GM23338 (cell line): Measurements from ENCODE around the gene SSR3. TPM values are rescaled to one million over a fixed set of nuclear protein-coding genes. Genes with fewer than 3 reads are reported as not detected.

Experiments used
- ATAC-seq: fragments of 200-7000 bp; cut with Tn5 transposase; 3 replicates; pipeline ENCODE4 v1.9.1; 2020
- DNase-seq: peaks from one replicate; pipeline ENCODE4 v3.0.0-alpha.2; 2015; ENCODE audit warnings: low spot score
- H2AFZ ChIP-seq: fragments of 200-600 bp; sonication (generic); 2 replicates; pipeline ENCODE4 v1.8.0; 2016; ENCODE audit warnings: antibody characterized with exemption, mild to moderate bottlenecking, moderate library complexity
- H3F3A ChIP-seq: fragments of 200-600 bp; sonication (generic); replicated peaks from 2 replicates; pipeline ENCODE4 v1.8.0; 2017; ENCODE audit warnings: antibody characterized with exemption, mixed run types, low read depth
- H3K27ac ChIP-seq: fragments of 200-600 bp; sonication (generic); 2 replicates; pipeline ENCODE4 v1.6.1; 2016; ENCODE audit warnings: low read depth
- H3K27me3 ChIP-seq: fragments of 200-600 bp; sonication (generic); 2 replicates; pipeline ENCODE4 v1.8.0; 2016; ENCODE audit warnings: mild to moderate bottlenecking, mixed run types, moderate library complexity; ENCODE audit not compliant: insufficient read depth
- H3K36me3 ChIP-seq: fragments of 200-600 bp; sonication (generic); 2 replicates; pipeline ENCODE4 v1.8.0; 2016; ENCODE audit warnings: mild to moderate bottlenecking; ENCODE audit not compliant: insufficient read depth
- H3K4me1 ChIP-seq: fragments of 200-600 bp; sonication (generic); 2 replicates; pipeline ENCODE4 v1.8.0; 2016; ENCODE audit warnings: mild to moderate bottlenecking, moderate library complexity; ENCODE audit not compliant: insufficient read depth
- H3K4me2 ChIP-seq: fragments of 200-600 bp; sonication (generic); 2 replicates; pipeline ENCODE4 v1.7.1; 2017; ENCODE audit warnings: mixed run types
- H3K4me3 ChIP-seq: fragments of 200-600 bp; sonication (generic); 2 replicates; pipeline ENCODE4 v1.6.1; 2016; ENCODE audit warnings: mixed run types
- H3K79me2 ChIP-seq: fragments of 200-600 bp; sonication (generic); replicated peaks from 2 replicates; pipeline ENCODE4 v1.8.0; 2017; ENCODE audit warnings: mild to moderate bottlenecking; ENCODE audit not compliant: insufficient read depth
- H3K9me2 ChIP-seq: fragments of 200-600 bp; sonication (generic); 2 replicates; pipeline ENCODE4 v1.8.0; 2017; ENCODE audit not compliant: insufficient read depth
- H4K20me1 ChIP-seq: fragments of 200-600 bp; sonication (generic); replicated peaks from 2 replicates; pipeline ENCODE4 v1.8.0; 2017; ENCODE audit warnings: mild to moderate bottlenecking; ENCODE audit not compliant: insufficient read depth
- H3K27ac Mint-ChIP-seq: 2 replicates; pipeline ENCODE4 v1.8.0; 2020; ENCODE audit warnings: inconsistent platforms, mild to moderate bottlenecking, moderate library complexity, mixed read lengths
- H3K27me3 Mint-ChIP-seq: 3 replicates; pipeline ENCODE4 v1.8.0; 2022; ENCODE audit warnings: low read depth, mild to moderate bottlenecking, moderate library complexity, mixed read lengths, inconsistent platforms; ENCODE audit not compliant: insufficient read depth, poor library complexity
- H3K36me3 Mint-ChIP-seq: 3 replicates; pipeline ENCODE4 v1.8.0; 2021; ENCODE audit warnings: low read depth, mild to moderate bottlenecking, inconsistent platforms, moderate library complexity, mixed read lengths
- H3K4me1 Mint-ChIP-seq: 3 replicates; pipeline ENCODE4 v1.8.0; 2020; ENCODE audit warnings: mild to moderate bottlenecking, inconsistent platforms, mixed read lengths
- H3K4me3 Mint-ChIP-seq: 3 replicates; pipeline ENCODE4 v1.8.0; 2021; ENCODE audit warnings: moderate library complexity, mild to moderate bottlenecking, inconsistent platforms, mixed read lengths
- H3K9me3 Mint-ChIP-seq: 3 replicates; pipeline ENCODE4 v1.8.0; 2020; ENCODE audit warnings: moderate library complexity, mild to moderate bottlenecking, inconsistent platforms, mixed read lengths
- CREB1 ChIP-seq: fragments of 250-450 bp; sonication (Bioruptor Pico); IDR thresholded peaks from 2 replicates; pipeline ENCODE4 v1.5.0; 2020; ENCODE audit warnings: low read depth, mild to moderate bottlenecking, moderate library complexity
- CTCF ChIP-seq, 2 experiments: fragments of 200-600 bp in 1 of 2; sonication (generic) in 1 of 2; conservative IDR thresholded peaks; 2 replicates each; pipeline versions ENCODE4 v1.5.1 to v1.6.1; 2016 to 2017; ENCODE audit warnings: antibody characterized with exemption in 2 of 2, low read depth in 2 of 2, mild to moderate bottlenecking in 2 of 2, moderate library complexity in 1 of 2
- EZH2phosphoT487 ChIP-seq: fragments of 200-600 bp; sonication (generic); IDR thresholded peaks from one replicate; pipeline ENCODE4 v1.8.1; 2018; ENCODE audit warnings: antibody characterized with exemption; ENCODE audit not compliant: unreplicated experiment
- JUNB ChIP-seq: IDR thresholded peaks from one replicate; pipeline ENCODE4 v1.6.1; 2016; ENCODE audit warnings: antibody characterized with exemption; ENCODE audit not compliant: unreplicated experiment
- POLR2AphosphoS5 ChIP-seq: IDR thresholded peaks from 2 replicates; pipeline ENCODE4 v1.6.1; 2016; ENCODE audit warnings: antibody characterized with exemption, low read depth
- REST ChIP-seq: IDR thresholded peaks from one replicate; pipeline ENCODE4 v1.6.1; 2018; ENCODE audit warnings: antibody characterized with exemption; ENCODE audit not compliant: unreplicated experiment
- ZNF331 ChIP-seq: fragments of 250-450 bp; sonication (Bioruptor Pico); IDR thresholded peaks from 2 replicates; pipeline ENCODE4 v1.5.0; 2020; ENCODE audit warnings: low read depth, mild to moderate bottlenecking, moderate library complexity
- polyA plus RNA-seq: library from polyadenylated mRNA; unstranded; fragments of >200 nt; fragmentation: Nextera tagmentation; extraction: Ambion mirVana; gene quantifications from 2 replicates; pipeline ENCODE4 v1.2.1, GENCODE V29; 2016
- total RNA-seq: library from RNA; depleted of rRNA; stranded (reverse); fragments of >200 nt; shearing (Covaris generic); gene quantifications from 2 replicates; pipeline ENCODE4 v1.2.3, GENCODE V29; 2014
- TF ChIP-seq, protein P1 (sequence below): IDR thresholded peaks from 2 replicates; pipeline ENCODE4 v1.6.1; 2016; ENCODE audit warnings: antibody characterized with exemption

SSR3 gene
- total and polyA plus RNA-seq, 2 experiments from 2014 or later, result 143 to 173 TPM

DNA sequence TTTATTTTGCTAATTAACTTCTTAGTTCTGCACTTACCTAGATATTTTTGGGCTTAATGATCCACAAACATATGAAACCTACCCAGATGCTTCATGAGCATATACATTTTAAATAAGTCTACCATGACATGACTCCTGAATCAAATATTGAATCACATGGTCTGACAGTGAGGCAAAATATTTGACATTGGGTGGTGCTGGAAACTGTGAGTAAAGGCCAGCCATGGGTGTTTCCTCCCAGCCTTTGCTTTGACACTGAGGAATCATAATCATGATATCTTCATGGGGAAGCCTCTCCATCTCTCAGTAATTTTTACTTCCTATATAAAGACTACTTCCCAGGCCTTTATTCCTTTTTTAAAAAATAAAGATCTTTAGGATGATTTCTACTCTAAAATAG is 22.8 kb upstream of the SSR3 start (continued):
- TF ChIP-seq, protein P1, sequence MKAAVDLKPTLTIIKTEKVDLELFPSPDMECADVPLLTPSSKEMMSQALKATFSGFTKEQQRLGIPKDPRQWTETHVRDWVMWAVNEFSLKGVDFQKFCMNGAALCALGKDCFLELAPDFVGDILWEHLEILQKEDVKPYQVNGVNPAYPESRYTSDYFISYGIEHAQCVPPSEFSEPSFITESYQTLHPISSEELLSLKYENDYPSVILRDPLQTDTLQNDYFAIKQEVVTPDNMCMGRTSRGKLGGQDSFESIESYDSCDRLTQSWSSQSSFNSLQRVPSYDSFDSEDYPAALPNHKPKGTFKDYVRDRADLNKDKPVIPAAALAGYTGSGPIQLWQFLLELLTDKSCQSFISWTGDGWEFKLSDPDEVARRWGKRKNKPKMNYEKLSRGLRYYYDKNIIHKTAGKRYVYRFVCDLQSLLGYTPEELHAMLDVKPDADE, result no peak
- TF ChIP-seq POLR2AphosphoS5 (no peak), JUNB (no peak)

DNA sequence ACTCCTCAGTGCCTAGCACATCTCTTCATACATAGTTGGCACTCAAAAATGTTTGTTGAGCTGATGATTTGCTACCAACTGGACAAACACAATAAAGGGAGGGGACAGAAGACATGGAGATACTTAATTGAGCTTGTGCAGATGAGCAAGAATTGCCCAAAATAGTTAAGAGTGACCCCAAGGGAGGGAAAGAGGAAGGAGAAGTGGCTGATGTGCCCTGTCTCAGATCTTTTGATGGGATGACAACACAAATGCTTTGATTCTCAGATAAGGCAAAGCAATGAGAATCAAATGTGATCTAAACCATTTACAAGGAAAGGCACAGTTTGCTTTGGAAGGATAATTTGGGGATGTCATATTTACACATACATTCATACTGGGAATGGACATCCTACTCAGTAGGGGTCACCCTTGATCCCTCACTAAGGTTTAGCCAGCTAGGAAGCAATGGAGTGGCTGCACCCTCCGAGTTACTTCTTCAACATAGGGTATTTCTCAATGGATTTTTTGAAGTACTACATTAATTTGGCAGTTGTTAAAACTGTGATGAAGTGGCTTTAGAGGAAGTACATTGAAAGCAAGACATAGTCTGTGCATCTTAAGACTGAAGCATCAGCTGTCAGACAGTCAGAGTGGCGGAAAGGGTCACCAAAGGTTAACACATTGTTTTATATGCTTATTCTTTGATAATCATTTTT is 21.9 kb upstream of the SSR3 start:
- no peaks in the 10 kb centered on the region for H3K9me3 Mint-ChIP-seq
- Histone ChIP-seq H2AFZ (no peak overlapping the region), H3K27me3 (no peaks in the 10 kb centered on the region), H3K79me2 (no peaks in the 10 kb centered on the region), H3F3A (no peaks in the 10 kb centered on the region), H3K4me1 (peaks cover 7% of the 10 kb centered on the region), H3K9me2 (no peaks in the 10 kb centered on the region), H3K27ac (no peak overlapping the region), H3K4me3 (no peak overlapping the region), H3K36me3 (no peaks in the 10 kb centered on the region), H3K4me2 (no peak overlapping the region), H4K20me1 (no peaks in the 10 kb centered on the region)
- no peaks in the 10 kb centered on the region for H3K36me3 Mint-ChIP-seq
- H3K4me1 Mint-ChIP-seq, result peaks cover 7% of the 10 kb centered on the region; the same call in 2 of the 3 replicates
- no peak overlapping the region for H3K4me3 Mint-ChIP-seq
- H3K27ac Mint-ChIP-seq, result no peak overlapping the region
- ATAC-seq, result no peak
- peaks cover 1% of the 10 kb centered on the region for H3K27me3 Mint-ChIP-seq
- TF ChIP-seq CREB1 (CRISPR knock-in tag), result no peak
- TF ChIP-seq CTCF (conservative IDR thresholded peaks at IDR 0.05; ENCODE audit: low read depth in 2 of 2), result peak in 1 of 2 experiments; percentile 45; a peak in 2 of 4 replicates
- DNase-seq, result no peak

GRCh38 chr3:156576051-156576450 is 21.1 kb upstream of the SSR3 start:
- H3K9me3 Mint-ChIP-seq, result no peaks in the 10 kb centered on the region
- H3K27me3 Mint-ChIP-seq, result peaks cover 1% of the 10 kb centered on the region
- H3K4me2 ChIP-seq, result no peak overlapping the region
- H3K36me3 ChIP-seq, result no peaks in the 10 kb centered on the region
- H3K4me1 ChIP-seq, result peaks cover 7% of the 10 kb centered on the region
- 0 out of 2 replicates have a peak overlapping the region, but pooled peaks have one; percentile 47 for H2AFZ ChIP-seq
- H3K9me2 ChIP-seq, result no peaks in the 10 kb centered on the region
- peaks cover 7% of the 10 kb centered on the region; the same call in 2 of the 3 replicates for H3K4me1 Mint-ChIP-seq
- H3K27ac Mint-ChIP-seq, result no peak overlapping the region
- no peak for DNase-seq
- H3K27ac ChIP-seq, result no peak overlapping the region
- H3K4me3 ChIP-seq, result no peak overlapping the region
- no peaks in the 10 kb centered on the region for H4K20me1 ChIP-seq
- H3K4me3 Mint-ChIP-seq, result no peak overlapping the region
- no peaks in the 10 kb centered on the region for H3F3A ChIP-seq
- no peak for ATAC-seq
- no peaks in the 10 kb centered on the region for H3K36me3 Mint-ChIP-seq
- H3K79me2 ChIP-seq, result no peaks in the 10 kb centered on the region
- H3K27me3 ChIP-seq, result no peaks in the 10 kb centered on the region
- TF ChIP-seq ZNF331 (CRISPR knock-in tag) (no peak), REST (no peak), CTCF (conservative IDR thresholded peaks at IDR 0.05; ENCODE audit: low read depth in 2 of 2) (no peak), CREB1 (CRISPR knock-in tag) (no peak), JUNB (no peak), EZH2phosphoT487 (no peak)
- TF ChIP-seq, protein P1, result no peak
